Left lung (tissue), 10 donors: Measurements from ENCODE around the gene IMMP2L. TPM values are rescaled to one million over a fixed set of nuclear protein-coding genes. Genes with fewer than 3 reads are reported as not detected.

Source experiments
- ATAC-seq: fragments of 200-7000 bp; cut with Tn5 transposase; one replicate; pipeline ENCODE4 v1.9.1; 2020; ENCODE audit warnings: moderate library complexity
- DNase-seq, 4 donors: peaks; one replicate each; pipeline ENCODE4 v3.0.0-alpha.2; 2013 to 2020
- H3K27ac ChIP-seq, 2 donors: fragments of 200-600 bp; sonication (generic) in 1 of 2; one replicate each; pipeline versions ENCODE4 v1.5.0 to v1.8.0; 2020 to 2021
- H3K27me3 ChIP-seq, 2 donors: fragments of 200-600 bp; sonication (generic) in 1 of 2; one replicate each; pipeline versions ENCODE4 v1.5.0 to v1.8.0; 2020 to 2021
- H3K36me3 ChIP-seq, 2 donors: fragments of 200-600 bp; sonication (generic) in 1 of 2; one replicate each; pipeline versions ENCODE4 v1.5.0 to v1.8.0; 2020 to 2021
- H3K4me1 ChIP-seq, 2 donors: fragments of 200-600 bp; one replicate each; pipeline ENCODE4 v1.8.0; 2021
- H3K4me3 ChIP-seq, 2 donors: fragments of 200-600 bp; sonication (generic) in 1 of 2; one replicate each; pipeline versions ENCODE4 v1.5.0 to v1.8.0; 2020 to 2021; ENCODE audit warnings: mild to moderate bottlenecking in 1 of 2
- H3K9me3 ChIP-seq, 2 donors: fragments of 200-600 bp; sonication (generic) in 1 of 2; one replicate each; pipeline versions ENCODE4 v1.5.0 to v1.8.0; 2020 to 2021
- intact Hi-C, 2 donors: fragments of 100-400 bp; cut with DNase I; formaldehyde crosslinking; loops; one replicate each; pipeline versions ENCODE4 v1.11.2 to v1.14.2; 2022
- polyA plus RNA-seq, 6 donors: library from polyadenylated mRNA; unstranded; fragments of 120-200 nt; gene quantifications; one replicate each; pipeline ENCODE4 v1.2.1, GENCODE V29; 2013; ENCODE audit not compliant: insufficient read length in 6 of 6
- total RNA-seq, 2 donors: library from RNA; stranded (reverse); fragmentation: NEBNext Ultra II Directional; extraction: Animal tissue kit (Norgen Biotek cat#: 25700); gene quantifications; one replicate each; pipeline ENCODE4 v1.2.1, GENCODE V29; 2021
- TF ChIP-seq, protein P1 (sequence below), 2 donors: fragments of 200-600 bp; sonication (generic) in 1 of 2; IDR thresholded peaks; one replicate each; pipeline versions ENCODE4 v1.5.0 to v1.8.0; 2021; ENCODE audit warnings: antibody characterized with exemption in 2 of 2
- donor health status: DM: no; HTN: yes; CAD: no.
- donor health status: DM: no; HTN: no; CAD: no.

Gene IMMP2L
- total and polyA plus RNA-seq, 8 donors = 10.3 to 30.1 (median 25.7) TPM

DNA sequence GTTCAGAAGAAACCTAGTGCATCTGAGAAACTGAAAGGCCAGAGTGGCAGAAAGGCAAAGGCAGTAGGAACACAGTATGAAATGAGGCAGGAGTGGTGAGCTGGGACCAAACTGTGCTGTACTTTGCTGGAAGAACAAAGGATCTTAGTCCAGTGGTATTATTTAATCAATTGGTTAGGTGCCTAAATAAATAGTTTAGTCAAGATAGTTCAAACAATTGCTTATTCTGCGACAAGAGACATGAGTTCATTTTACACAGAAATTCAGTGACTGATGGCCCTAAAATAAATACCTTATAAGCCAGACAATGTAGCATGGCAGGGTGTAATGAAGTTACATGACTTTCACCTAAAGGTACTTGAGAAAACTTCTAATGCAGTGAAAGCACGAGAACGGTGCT is 653.2 kb downstream of the IMMP2L start:
- DNase-seq (no peak), ATAC-seq (no peak)
- Histone ChIP-seq H3K36me3 (no peaks in the 10 kb centered on the region), H3K27ac (no peak overlapping the region), H3K4me3 (no peak overlapping the region), H3K27me3 (no peaks in the 10 kb centered on the region), H3K4me1 (no peaks in the 10 kb centered on the region), H3K9me3 (peaks cover 0 to 5% of the 10 kb centered on the region in 2 donors)
- TF ChIP-seq, protein P1, sequence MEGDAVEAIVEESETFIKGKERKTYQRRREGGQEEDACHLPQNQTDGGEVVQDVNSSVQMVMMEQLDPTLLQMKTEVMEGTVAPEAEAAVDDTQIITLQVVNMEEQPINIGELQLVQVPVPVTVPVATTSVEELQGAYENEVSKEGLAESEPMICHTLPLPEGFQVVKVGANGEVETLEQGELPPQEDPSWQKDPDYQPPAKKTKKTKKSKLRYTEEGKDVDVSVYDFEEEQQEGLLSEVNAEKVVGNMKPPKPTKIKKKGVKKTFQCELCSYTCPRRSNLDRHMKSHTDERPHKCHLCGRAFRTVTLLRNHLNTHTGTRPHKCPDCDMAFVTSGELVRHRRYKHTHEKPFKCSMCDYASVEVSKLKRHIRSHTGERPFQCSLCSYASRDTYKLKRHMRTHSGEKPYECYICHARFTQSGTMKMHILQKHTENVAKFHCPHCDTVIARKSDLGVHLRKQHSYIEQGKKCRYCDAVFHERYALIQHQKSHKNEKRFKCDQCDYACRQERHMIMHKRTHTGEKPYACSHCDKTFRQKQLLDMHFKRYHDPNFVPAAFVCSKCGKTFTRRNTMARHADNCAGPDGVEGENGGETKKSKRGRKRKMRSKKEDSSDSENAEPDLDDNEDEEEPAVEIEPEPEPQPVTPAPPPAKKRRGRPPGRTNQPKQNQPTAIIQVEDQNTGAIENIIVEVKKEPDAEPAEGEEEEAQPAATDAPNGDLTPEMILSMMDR (IDR thresholded peaks at IDR 0.05) = no peak
- intact Hi-C loops = no loop called here

GRCh38 chr7:110905773-110906566 is 656.3 kb downstream of the IMMP2L start:
- intact Hi-C loops = no loop called here

GRCh38 chr7:110898516-110898915 is 663.8 kb downstream of the IMMP2L start:
- ATAC-seq (no peak), DNase-seq (no peak)
- intact Hi-C loops = no loop called here
- TF ChIP-seq, protein P1 (IDR thresholded peaks at IDR 0.05) = no peak
- H3K27ac ChIP-seq = no peak overlapping the region
- peaks cover 0 to 15% of the 10 kb centered on the region in 2 donors for H3K9me3 ChIP-seq
- H3K4me3 ChIP-seq = no peak overlapping the region
- H3K4me1 ChIP-seq = no peaks in the 10 kb centered on the region
- no peaks in the 10 kb centered on the region for H3K27me3 ChIP-seq
- H3K36me3 ChIP-seq = no peaks in the 10 kb centered on the region

More at GRCh38 chr7:110905773-110906566, 656.3 kb downstream of the IMMP2L start:
- peaks cover 0 to 5% of the 10 kb centered on the region in 2 donors for H3K9me3 ChIP-seq
- H3K4me1 ChIP-seq = no peaks in the 10 kb centered on the region
- H3K27me3 ChIP-seq = no peaks in the 10 kb centered on the region
- TF ChIP-seq, protein P1 (IDR thresholded peaks at IDR 0.05) = no peak
- H3K4me3 ChIP-seq = no peak overlapping the region
- DNase-seq (no peak), ATAC-seq (no peak)
- no peaks in the 10 kb centered on the region for H3K36me3 ChIP-seq
- no peak overlapping the region for H3K27ac ChIP-seq

- no peaks in the 10 kb centered on the region for H3K27me3 ChIP-seq
- H3K9me3 ChIP-seq = peaks cover 0 to 15% of the 10 kb centered on the region in 2 donors
- no peak for ATAC-seq
- intact Hi-C loops = no loop called here
- no peak overlapping the region for H3K27ac ChIP-seq
- H3K36me3 ChIP-seq = no peaks in the 10 kb centered on the region
- H3K4me1 ChIP-seq = no peaks in the 10 kb centered on the region
- H3K4me3 ChIP-seq = no peak overlapping the region
- DNase-seq = no peak
- TF ChIP-seq, protein P1 (IDR thresholded peaks at IDR 0.05) = no peak
Observed at GRCh38 chr7:110897538-110897937, 664.8 kb downstream of the IMMP2L start.

DNA sequence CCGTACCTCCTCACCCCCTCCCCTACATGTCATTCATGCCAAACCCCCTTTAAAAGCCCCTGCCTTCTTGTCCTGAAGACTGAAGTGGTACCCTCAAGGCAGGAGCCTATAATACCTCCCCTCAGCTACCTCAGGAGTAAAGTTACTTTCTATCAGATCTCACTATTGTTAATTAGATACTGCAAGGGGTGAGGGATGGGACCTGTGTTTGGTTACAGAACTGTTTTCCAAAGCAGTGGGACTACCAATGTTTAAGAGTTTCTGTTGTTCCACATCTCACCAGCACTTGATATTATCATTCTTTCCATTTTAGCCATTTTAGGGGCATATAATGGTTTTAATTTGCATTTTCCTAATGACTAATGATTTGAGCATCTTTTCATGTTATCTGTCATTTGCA is 668.2 kb downstream of the IMMP2L start:
- no peak overlapping the region for H3K4me3 ChIP-seq
- DNase-seq = no peak
- intact Hi-C loops = no loop called here
- no peaks in the 10 kb centered on the region for H3K36me3 ChIP-seq
- TF ChIP-seq, protein P1 (IDR thresholded peaks at IDR 0.05) = no peak
- no peaks in the 10 kb centered on the region for H3K27me3 ChIP-seq
- no peaks in the 10 kb centered on the region for H3K4me1 ChIP-seq
- peaks cover 0 to 15% of the 10 kb centered on the region in 2 donors for H3K9me3 ChIP-seq
- H3K27ac ChIP-seq = no peak overlapping the region
- ATAC-seq = no peak
